BJ (cell line): Measurements from ENCODE around the gene NRP2. TPM values are rescaled to one million over a fixed set of nuclear protein-coding genes. Genes with fewer than 3 reads are reported as not detected.

Experiments
- CTCF ChIA-PET: fragments of 350-600 bp; formaldehyde crosslinking; extraction: SDS; loops from one replicate; lab custom pipeline; 2021; ENCODE audit warnings: antibody characterized with exemption, inconsistent platforms; lab: Yijun Ruan, JAX
- POLR2A ChIA-PET: fragments of 300-600 bp; sonication (Branson Sonifier 250); formaldehyde crosslinking; extraction: SDS; loops from one replicate; lab custom pipeline; 2021; ENCODE audit warnings: antibody characterized with exemption; lab: Charles Lee
- DNase-seq: peaks from one replicate; pipeline ENCODE4 v3.0.0-alpha.2; 2011; ENCODE audit warnings: low read depth
- H3K27me3 ChIP-seq: 2 replicates; pipeline ENCODE4 v1.6.0; 2011; ENCODE audit warnings: low read length; ENCODE audit not compliant: control insufficient read depth, insufficient read depth
- H3K36me3 ChIP-seq: 2 replicates; pipeline ENCODE4 v1.5.1; 2011; ENCODE audit warnings: low read length; ENCODE audit not compliant: control insufficient read depth, insufficient read depth
- H3K4me3 ChIP-seq: 2 replicates; pipeline ENCODE4 v1.5.1; 2011; ENCODE audit warnings: low read depth, mild to moderate bottlenecking, control low read depth, low read length
- CTCF ChIP-seq: IDR thresholded peaks from 2 replicates; pipeline ENCODE4 v1.5.1; 2011; ENCODE audit warnings: low read depth, mild to moderate bottlenecking, control low read depth, inconsistent platforms, low read length, moderate library complexity; ENCODE audit not compliant: insufficient read depth
- polyA plus RNA-seq: library from polyadenylated mRNA; depleted of rRNA; stranded (reverse); fragments of >200 nt; gene quantifications from 2 replicates; pipeline ENCODE4 v1.2.3, GENCODE V29; 2011

The NRP2 gene
- polyA plus RNA-seq, 1 experiment = 19.7 TPM

GRCh38 chr2:205658572-205658971, 23.7 kb upstream of the NRP2 start:
- no peaks in the 10 kb centered on the region for H3K36me3 ChIP-seq
- H3K4me3 ChIP-seq = no peak overlapping the region
- TF ChIP-seq CTCF = no peak
- no peak for DNase-seq
- H3K27me3 ChIP-seq = no peaks in the 10 kb centered on the region
- CTCF ChIA-PET = no interaction called here
- POLR2A ChIA-PET = no interaction called here

GRCh38 chr2:205659922-205660321, 22.4 kb upstream of the NRP2 start:
- CTCF ChIA-PET = interaction anchor here (1.1 to 1.7 kb wide), 3 partner anchors 9 to 31 kb away, joined by 4 read pairs; no protein-coding TSS in a partner anchor
- no peak for DNase-seq
- POLR2A ChIA-PET = no interaction called here

GRCh38 chr2:205660521-205661124, 21.7 kb upstream of the NRP2 start:
- ChIA-PET CTCF (interaction anchor here (1.1 to 1.7 kb wide), 3 partner anchors 10 to 31 kb away, joined by 4 read pairs; no protein-coding TSS in a partner anchor), POLR2A (interaction anchor here (0.5 kb wide), 1 partner anchor 499 kb away, joined by 3 read pairs; the partner anchor contains the start of gene EEF1B2)
- DNase-seq = peak; percentile 86
- no peak overlapping the region for H3K4me3 ChIP-seq
- H3K36me3 ChIP-seq = no peaks in the 10 kb centered on the region
- no peak for TF ChIP-seq CTCF
- H3K27me3 ChIP-seq = no peaks in the 10 kb centered on the region

More at GRCh38 chr2:205659922-205660321, 22.4 kb upstream of the NRP2 start:
- no peaks in the 10 kb centered on the region for H3K27me3 ChIP-seq
- H3K36me3 ChIP-seq = no peaks in the 10 kb centered on the region
- TF ChIP-seq CTCF = no peak
- no peak overlapping the region for H3K4me3 ChIP-seq

GRCh38 chr2:205661281-205661680, 21.0 kb upstream of the NRP2 start:
- H3K4me3 ChIP-seq = no peak overlapping the region
- ChIA-PET CTCF (interaction anchor here (0.6 to 1.7 kb wide), 2 partner anchors 14 to 18 kb away, joined by 3 to 4 read pairs; no protein-coding TSS in a partner anchor), POLR2A (interaction anchor here (0.5 kb wide), 1 partner anchor 498 kb away, joined by 3 read pairs; the partner anchor contains the start of gene EEF1B2)
- no peak for DNase-seq
- H3K36me3 ChIP-seq = no peaks in the 10 kb centered on the region
- H3K27me3 ChIP-seq = no peaks in the 10 kb centered on the region
- TF ChIP-seq CTCF = no peak

GRCh38 chr2:205662206-205662965, 19.9 kb upstream of the NRP2 start:
- CTCF ChIA-PET = interaction anchor here (0.6 kb wide), 1 partner anchor 13 kb away, joined by 3 read pairs; no protein-coding TSS in a partner anchor
- no peak overlapping the region for H3K4me3 ChIP-seq
- POLR2A ChIA-PET = no interaction called here
- H3K36me3 ChIP-seq = no peaks in the 10 kb centered on the region
- H3K27me3 ChIP-seq = no peaks in the 10 kb centered on the region
- DNase-seq = no peak
- TF ChIP-seq CTCF = no peak
